Lower leg skin (tissue), 3 donors: ENCODE measurements around the gene PALM3.

Experiments
- CTCF ChIP-seq, 3 donors: fragments of 450-650 bp; IDR thresholded peaks; one replicate each; pipeline ENCODE4 v1.5.1; 2016; ENCODE audit warnings: antibody characterized with exemption in 3 of 3, mild to moderate bottlenecking in 3 of 3, moderate library complexity in 2 of 3
- POLR2A ChIP-seq, 2 donors: fragments of 450-650 bp; IDR thresholded peaks; one replicate each; pipeline ENCODE4 v1.6.1; 2016 to 2017; ENCODE audit warnings: antibody characterized with exemption in 2 of 2, mild to moderate bottlenecking in 1 of 2, moderate library complexity in 1 of 2

DNA sequence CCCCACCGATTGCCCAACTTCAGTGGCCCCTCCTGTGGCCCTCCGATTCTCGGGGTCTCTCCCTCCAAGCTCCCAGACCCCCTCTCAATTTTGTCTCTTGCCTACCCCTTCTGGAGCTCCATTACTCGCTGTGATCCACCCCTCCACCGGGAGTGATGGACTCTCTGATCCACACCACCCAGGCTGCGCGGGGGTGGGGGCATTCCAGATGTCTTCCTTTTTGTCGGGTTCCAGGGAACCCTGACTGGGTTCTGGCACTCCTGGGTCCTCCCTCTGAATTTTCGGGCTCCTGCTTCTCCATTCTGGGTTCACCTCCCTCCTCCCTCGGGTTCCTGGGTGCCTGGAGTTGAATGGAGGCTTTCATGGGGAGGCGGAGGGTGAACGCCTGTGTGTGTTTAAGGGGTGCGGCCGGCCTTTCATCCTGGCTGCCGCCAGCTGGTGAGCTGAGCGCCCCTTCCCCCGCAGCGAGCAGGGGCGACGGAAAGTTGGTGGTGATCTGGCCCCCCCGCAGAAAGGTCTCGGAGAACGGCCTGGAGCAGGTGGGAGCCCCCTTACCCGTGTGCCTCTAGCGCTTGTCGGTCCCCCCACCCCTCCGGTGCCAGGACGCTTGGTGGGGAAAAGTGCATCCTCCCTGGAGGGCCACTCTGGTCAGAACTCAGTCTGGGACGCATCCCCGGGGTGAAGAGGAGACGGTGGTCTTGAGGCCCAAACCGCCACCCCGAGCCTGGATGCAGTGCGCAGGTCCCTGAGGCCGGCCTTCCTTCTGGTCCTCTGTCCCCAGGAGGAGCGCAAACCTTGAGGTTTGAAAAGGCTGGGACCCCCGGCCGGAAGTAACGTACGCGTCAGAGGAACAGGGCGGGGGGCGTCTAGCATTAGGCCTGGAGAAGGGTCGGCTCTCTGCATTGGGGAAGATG is 12.3 kb upstream of the PALM3 start:
- no peak for TF ChIP-seq CTCF (IDR thresholded peaks at IDR 0.05)
- TF ChIP-seq POLR2A (IDR thresholded peaks at IDR 0.05) = no peak
